Prostate gland (tissue), 2 donors: ENCODE data around the gene TFCP2.

Experiments
- POLR2A ChIP-seq: fragments of 450-650 bp; IDR thresholded peaks from one replicate; pipeline ENCODE4 v1.6.1; 2016; ENCODE audit warnings: antibody characterized with exemption, mild to moderate bottlenecking
- POLR2AphosphoS5 ChIP-seq: sonication (generic); formaldehyde crosslinking; IDR thresholded peaks from one replicate; pipeline ENCODE4 v1.6.1; 2017; ENCODE audit warnings: antibody characterized with exemption
- TF ChIP-seq, protein P1 (sequence below), 4 experiments: fragments of 200-600 bp in 2 of 4; fragments of 450-650 bp in 2 of 4; sonication (generic) in 2 of 4; IDR thresholded peaks; 1 replicate in 3 of 4; 2 replicates in 1 of 4; pipeline ENCODE4 v1.5.1; 2016 to 2019; ENCODE audit warnings: antibody characterized with exemption in 4 of 4, mild to moderate bottlenecking in 2 of 4, moderate library complexity in 2 of 4

GRCh38 chr12:51163795-51164194 is 9.1 kb downstream of the TFCP2 start:
- TF ChIP-seq, protein P1, sequence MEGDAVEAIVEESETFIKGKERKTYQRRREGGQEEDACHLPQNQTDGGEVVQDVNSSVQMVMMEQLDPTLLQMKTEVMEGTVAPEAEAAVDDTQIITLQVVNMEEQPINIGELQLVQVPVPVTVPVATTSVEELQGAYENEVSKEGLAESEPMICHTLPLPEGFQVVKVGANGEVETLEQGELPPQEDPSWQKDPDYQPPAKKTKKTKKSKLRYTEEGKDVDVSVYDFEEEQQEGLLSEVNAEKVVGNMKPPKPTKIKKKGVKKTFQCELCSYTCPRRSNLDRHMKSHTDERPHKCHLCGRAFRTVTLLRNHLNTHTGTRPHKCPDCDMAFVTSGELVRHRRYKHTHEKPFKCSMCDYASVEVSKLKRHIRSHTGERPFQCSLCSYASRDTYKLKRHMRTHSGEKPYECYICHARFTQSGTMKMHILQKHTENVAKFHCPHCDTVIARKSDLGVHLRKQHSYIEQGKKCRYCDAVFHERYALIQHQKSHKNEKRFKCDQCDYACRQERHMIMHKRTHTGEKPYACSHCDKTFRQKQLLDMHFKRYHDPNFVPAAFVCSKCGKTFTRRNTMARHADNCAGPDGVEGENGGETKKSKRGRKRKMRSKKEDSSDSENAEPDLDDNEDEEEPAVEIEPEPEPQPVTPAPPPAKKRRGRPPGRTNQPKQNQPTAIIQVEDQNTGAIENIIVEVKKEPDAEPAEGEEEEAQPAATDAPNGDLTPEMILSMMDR (IDR thresholded peaks at IDR 0.05): no peak
- TF ChIP-seq POLR2A (no peak), POLR2AphosphoS5 (no peak)
